Endodermal cell (in vitro differentiated cells): Measurements from ENCODE around the gene USP31. TPM values are rescaled to one million over a fixed set of nuclear protein-coding genes. Genes with fewer than 3 reads are reported as not detected.

ENCODE experiments used
- DNase-seq: peaks from one replicate; pipeline ENCODE4 v3.0.0-alpha.2; 2017
- H3K27ac ChIP-seq: 2 replicates; pipeline ENCODE4 v1.5.1; 2013; ENCODE audit warnings: mild to moderate bottlenecking, low read depth, low read length, moderate library complexity
- H3K27me3 ChIP-seq: 2 replicates; pipeline ENCODE4 v1.6.1; 2013; ENCODE audit warnings: mild to moderate bottlenecking, low read length, moderate library complexity; ENCODE audit not compliant: insufficient read depth, control insufficient read depth, poor library complexity, severe bottlenecking
- H3K36me3 ChIP-seq: 2 replicates; pipeline ENCODE4 v1.7.0; 2013; ENCODE audit warnings: mild to moderate bottlenecking, low read length, moderate library complexity; ENCODE audit not compliant: control insufficient read depth, insufficient read depth
- H3K4me1 ChIP-seq: one replicate; pipeline ENCODE4 v1.7.0; 2013; ENCODE audit warnings: low read length; ENCODE audit not compliant: control insufficient read depth, insufficient read depth
- H3K4me3 ChIP-seq: 2 replicates; pipeline ENCODE4 v1.5.1; 2013; ENCODE audit warnings: mild to moderate bottlenecking, low read length, moderate library complexity
- H3K9ac ChIP-seq: 2 replicates; pipeline ENCODE4 v1.6.1; 2013; ENCODE audit warnings: mild to moderate bottlenecking, low read length, moderate library complexity; ENCODE audit not compliant: poor library complexity, severe bottlenecking; ENCODE audit errors: extremely low read depth
- H3K9me3 ChIP-seq: 2 replicates; pipeline ENCODE4 v1.6.1; 2013; ENCODE audit warnings: mild to moderate bottlenecking, low read length, moderate library complexity; ENCODE audit not compliant: control insufficient read depth
- H3K27ac Mint-ChIP-seq: 2 replicates; pipeline ENCODE4 v1.8.0; 2020; ENCODE audit warnings: mixed read lengths
- H3K27me3 Mint-ChIP-seq: 2 replicates; pipeline ENCODE4 v1.8.0; 2021; ENCODE audit warnings: mild to moderate bottlenecking, mixed read lengths; ENCODE audit not compliant: insufficient read depth
- H3K36me3 Mint-ChIP-seq: 2 replicates; pipeline ENCODE4 v1.8.0; 2020; ENCODE audit warnings: low read depth, mixed read lengths
- H3K4me1 Mint-ChIP-seq: 2 replicates; pipeline ENCODE4 v1.8.0; 2020; ENCODE audit warnings: mixed read lengths
- H3K4me3 Mint-ChIP-seq: 2 replicates; pipeline ENCODE4 v1.8.0; 2020; ENCODE audit warnings: mild to moderate bottlenecking, moderate library complexity, mixed read lengths
- H3K9me3 Mint-ChIP-seq: 2 replicates; pipeline ENCODE4 v1.8.0; 2020; ENCODE audit warnings: mild to moderate bottlenecking, mixed read lengths
- WGBS, 2 experiments: methylation state at CpG; one replicate each; pipeline versions ENCODE4 v1.1.5 to v1.1.7; 2013; ENCODE audit warnings: missing lambda C conversion rate in 2 of 2, mixed read lengths in 1 of 2; ENCODE audit not compliant: insufficient coverage in 1 of 2, insufficient read length in 1 of 2; 5-methylcytosine and 5-hydroxymethylcytosine counted together
- total RNA-seq, 2 donors: library from RNA; stranded (reverse); fragmentation: NEBNext Ultra II Directional in 1 of 2; extraction: Animal tissue kit (Norgen Biotek cat#: 25700) in 1 of 2; gene quantifications; 2 replicates in 1 of 2; 3 replicates in 1 of 2; pipeline ENCODE4 v1.2.1, GENCODE V29; 2021
- TF ChIP-seq, protein P1 (sequence below): fragments of 200-600 bp; sonication (generic); conservative IDR thresholded peaks from 2 replicates; pipeline ENCODE4 v1.5.0; 2021; ENCODE audit warnings: antibody characterized with exemption, mild to moderate bottlenecking

Gene USP31
- total RNA-seq, 2 donors from 2014 or later, result 19.9 to 22.1 TPM

DNA sequence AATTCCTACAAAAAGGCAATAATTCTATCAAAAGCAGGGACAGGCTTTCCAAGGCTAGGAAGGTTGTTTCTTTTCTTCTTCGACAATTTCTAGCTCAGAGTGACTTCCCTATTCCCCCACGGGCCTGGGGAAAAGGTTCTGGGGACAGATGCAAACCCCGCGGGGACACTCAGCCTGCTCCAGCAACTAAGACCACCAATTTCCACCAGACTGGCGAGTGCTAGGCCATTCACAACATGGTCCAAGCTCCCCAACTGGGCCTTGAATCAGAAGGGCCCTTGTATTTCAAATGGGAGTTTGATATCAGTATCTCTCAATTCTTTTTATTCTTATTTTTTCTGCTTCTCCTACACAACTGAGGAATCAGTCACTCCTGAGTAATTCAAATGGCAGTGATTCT, 86.7 kb downstream of the USP31 start:
- Mint-ChIP-seq H3K27ac (no peak overlapping the region), H3K4me3 (no peak overlapping the region), H3K4me1 (peaks cover 11% of the 10 kb centered on the region), H3K27me3 (peaks cover 3% of the 10 kb centered on the region), H3K9me3 (no peaks in the 10 kb centered on the region), H3K36me3 (peaks cover 4% of the 10 kb centered on the region)
- Histone ChIP-seq H3K4me1 (no peaks in the 10 kb centered on the region), H3K9ac (no peak overlapping the region), H3K9me3 (no peaks in the 10 kb centered on the region), H3K4me3 (no peak overlapping the region), H3K36me3 (peaks cover 13% of the 10 kb centered on the region), H3K27ac (no peak overlapping the region), H3K27me3 (no peaks in the 10 kb centered on the region)
- WGBS, 2 experiments, result 81 to 94% methylated on average over 5 of the region's 5 CpGs
- TF ChIP-seq, protein P1, sequence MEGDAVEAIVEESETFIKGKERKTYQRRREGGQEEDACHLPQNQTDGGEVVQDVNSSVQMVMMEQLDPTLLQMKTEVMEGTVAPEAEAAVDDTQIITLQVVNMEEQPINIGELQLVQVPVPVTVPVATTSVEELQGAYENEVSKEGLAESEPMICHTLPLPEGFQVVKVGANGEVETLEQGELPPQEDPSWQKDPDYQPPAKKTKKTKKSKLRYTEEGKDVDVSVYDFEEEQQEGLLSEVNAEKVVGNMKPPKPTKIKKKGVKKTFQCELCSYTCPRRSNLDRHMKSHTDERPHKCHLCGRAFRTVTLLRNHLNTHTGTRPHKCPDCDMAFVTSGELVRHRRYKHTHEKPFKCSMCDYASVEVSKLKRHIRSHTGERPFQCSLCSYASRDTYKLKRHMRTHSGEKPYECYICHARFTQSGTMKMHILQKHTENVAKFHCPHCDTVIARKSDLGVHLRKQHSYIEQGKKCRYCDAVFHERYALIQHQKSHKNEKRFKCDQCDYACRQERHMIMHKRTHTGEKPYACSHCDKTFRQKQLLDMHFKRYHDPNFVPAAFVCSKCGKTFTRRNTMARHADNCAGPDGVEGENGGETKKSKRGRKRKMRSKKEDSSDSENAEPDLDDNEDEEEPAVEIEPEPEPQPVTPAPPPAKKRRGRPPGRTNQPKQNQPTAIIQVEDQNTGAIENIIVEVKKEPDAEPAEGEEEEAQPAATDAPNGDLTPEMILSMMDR, result no peak
- DNase-seq, result no peak

DNA sequence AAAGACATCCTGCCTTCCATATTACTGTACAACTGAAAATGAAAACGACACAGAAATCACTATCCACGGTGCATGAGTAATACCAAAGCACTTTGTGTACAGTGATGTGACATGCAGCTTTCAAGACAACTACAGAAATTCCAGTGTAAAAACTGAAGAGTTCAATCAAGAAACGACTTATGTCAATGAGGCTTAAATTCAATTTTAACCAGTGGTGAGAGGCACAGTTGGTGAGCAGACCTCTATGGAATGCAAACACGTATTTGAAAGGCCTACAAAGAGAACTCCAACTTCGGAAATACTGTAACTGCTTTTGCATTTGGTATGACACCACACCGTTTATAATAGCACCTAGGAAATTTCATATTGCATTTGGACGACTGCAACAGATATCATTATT, 87.6 kb downstream of the USP31 start:
- H3K27ac Mint-ChIP-seq, result no peak overlapping the region

DNA sequence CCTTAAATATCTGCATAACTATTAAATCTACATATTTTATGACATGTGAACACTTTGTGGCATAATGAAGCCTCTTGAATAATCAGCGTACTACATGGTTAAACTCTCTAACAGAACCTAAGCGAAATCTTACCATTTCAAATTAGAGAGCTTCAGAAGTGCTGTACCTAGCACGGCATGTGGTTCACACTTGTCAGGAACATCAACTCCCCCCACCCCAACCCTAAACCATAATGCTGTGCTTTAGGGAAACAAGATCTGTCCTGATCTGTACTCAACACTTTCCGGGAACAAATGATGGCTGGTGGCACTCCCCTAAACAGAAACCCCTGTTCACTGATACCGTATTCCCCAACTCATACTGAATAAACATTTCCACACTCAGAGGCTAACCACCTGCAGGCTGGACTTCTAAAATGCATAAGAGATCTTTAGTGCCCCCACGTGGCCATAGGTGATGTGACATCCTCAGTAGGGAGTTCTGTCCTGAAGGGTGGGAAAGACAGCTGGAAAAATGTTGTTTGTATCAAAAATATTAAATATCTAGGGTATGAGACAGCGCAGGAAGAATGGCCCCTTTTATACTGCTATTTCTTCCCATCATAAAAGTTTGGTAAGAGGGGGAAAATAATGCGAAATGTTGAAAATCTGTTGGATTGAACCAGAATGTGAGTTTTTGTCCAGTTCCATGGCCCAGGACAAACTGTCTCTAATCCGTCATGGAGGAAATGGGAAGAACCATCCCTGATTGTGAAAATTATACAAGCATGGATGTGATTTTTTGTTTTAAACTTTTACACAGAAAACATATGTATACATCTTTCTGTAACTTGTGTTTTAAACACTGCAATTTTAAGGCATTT, 88.6 kb downstream of the USP31 start:
- H3K9me3 ChIP-seq, result no peaks in the 10 kb centered on the region
- Mint-ChIP-seq H3K27me3 (peaks cover 3% of the 10 kb centered on the region), H3K9me3 (no peaks in the 10 kb centered on the region), H3K4me1 (peaks cover 11% of the 10 kb centered on the region), H3K4me3 (no peak overlapping the region), H3K27ac (no peak overlapping the region), H3K36me3 (no peaks in the 10 kb centered on the region)
- 52 to 79% methylated on average over 4 to 8 of the region's 9 CpGs for WGBS, 2 experiments
- TF ChIP-seq, protein P1, result peak; percentile 88
- no peak overlapping the region for H3K9ac ChIP-seq
- no peak overlapping the region for H3K27ac ChIP-seq
- peak; percentile 87 for DNase-seq
- H3K36me3 ChIP-seq, result no peaks in the 10 kb centered on the region
- no peaks in the 10 kb centered on the region for H3K4me1 ChIP-seq
- H3K4me3 ChIP-seq, result no peak overlapping the region
- H3K27me3 ChIP-seq, result no peaks in the 10 kb centered on the region

More for the DNA sequence above, 87.6 kb downstream of the USP31 start:
- Histone ChIP-seq H3K27me3 (no peaks in the 10 kb centered on the region), H3K27ac (no peak overlapping the region), H3K9ac (no peak overlapping the region), H3K36me3 (peaks cover 5% of the 10 kb centered on the region), H3K9me3 (no peaks in the 10 kb centered on the region), H3K4me1 (no peaks in the 10 kb centered on the region), H3K4me3 (no peak overlapping the region)
- no peaks in the 10 kb centered on the region for H3K9me3 Mint-ChIP-seq
- 74 to 77% methylated on average over 7 of the region's 7 CpGs for WGBS, 2 experiments
- TF ChIP-seq, protein P1, result no peak
- peaks cover 3% of the 10 kb centered on the region for H3K27me3 Mint-ChIP-seq
- H3K36me3 Mint-ChIP-seq, result no peaks in the 10 kb centered on the region
- no peak for DNase-seq
- peaks cover 11% of the 10 kb centered on the region for H3K4me1 Mint-ChIP-seq
- no peak overlapping the region for H3K4me3 Mint-ChIP-seq
